ENCODE measurements around the gene KIF26B. TPM values are rescaled to one million over a fixed set of nuclear protein-coding genes. Genes with fewer than 3 reads are reported as not detected.

Gene KIF26B
- total and polyA plus RNA-seq, 2 experiments from 2014 or later, result 2.5 to 8.0 TPM

DNA sequence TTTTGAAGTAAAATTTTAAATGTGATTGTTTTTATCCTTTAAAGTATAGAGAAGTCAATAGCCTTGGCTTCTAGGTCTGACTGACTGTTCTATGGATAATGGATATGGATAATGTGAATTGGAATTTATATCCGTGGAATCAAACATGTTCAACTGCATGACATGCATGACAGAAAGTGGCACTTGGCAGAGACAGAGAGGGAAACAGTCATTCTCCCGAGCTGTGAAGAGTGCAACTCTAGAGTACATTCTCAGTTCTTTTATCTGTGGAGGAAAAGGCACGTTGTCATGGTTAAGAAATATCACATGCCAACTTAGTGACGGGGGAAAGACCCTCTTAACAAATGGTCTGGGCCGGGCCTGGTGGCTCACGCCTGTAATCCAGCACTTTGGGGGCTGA, 67.0 kb downstream of the KIF26B start:
- 56 to 59% methylated on average over 6 of the region's 6 CpGs for WGBS, 2 experiments (ENCODE audit: low coverage in 1 of 2, low lambda C conversion rate in 2 of 2, missing lambda C conversion rate in 2 of 2)
- Histone ChIP-seq H3K9me3 (ENCODE audit: low read depth) (no peaks in the 10 kb centered on the region), H3K27ac (no peak overlapping the region), H3K27me3 (replicated peaks; ENCODE audit: insufficient read depth) (no peaks in the 10 kb centered on the region), H3K9ac (no peak overlapping the region), H3K4me3 (no peak overlapping the region), H3K4me2 (ENCODE audit: unreplicated experiment) (no peak overlapping the region), H3K4me1 (ENCODE audit: insufficient read depth) (peaks cover 2% of the 10 kb centered on the region; the same call in 1 of the 2 replicates), H3F3A (ENCODE audit: insufficient read depth) (no peaks in the 10 kb centered on the region), H3K79me2 (ENCODE audit: insufficient read depth) (no peaks in the 10 kb centered on the region), H2AFZ (no peak overlapping the region), H3K9me2 (ENCODE audit: insufficient read depth) (no peaks in the 10 kb centered on the region), H3K36me3 (ENCODE audit: low read depth) (no peaks in the 10 kb centered on the region), H4K20me1 (ENCODE audit: insufficient read depth) (no peaks in the 10 kb centered on the region)
- no peak for DNase-seq
- TF ChIP-seq EZH2 (IDR thresholded peaks at IDR 0.05; ENCODE audit: insufficient read depth, poor library complexity, severe bottlenecking), result no peak
- TF ChIP-seq EZH2phosphoT487 (IDR thresholded peaks at IDR 0.05; ENCODE audit: insufficient read depth, low read depth), result no peak
- in situ Hi-C loops (cut with MboI), result no loop called here

DNA sequence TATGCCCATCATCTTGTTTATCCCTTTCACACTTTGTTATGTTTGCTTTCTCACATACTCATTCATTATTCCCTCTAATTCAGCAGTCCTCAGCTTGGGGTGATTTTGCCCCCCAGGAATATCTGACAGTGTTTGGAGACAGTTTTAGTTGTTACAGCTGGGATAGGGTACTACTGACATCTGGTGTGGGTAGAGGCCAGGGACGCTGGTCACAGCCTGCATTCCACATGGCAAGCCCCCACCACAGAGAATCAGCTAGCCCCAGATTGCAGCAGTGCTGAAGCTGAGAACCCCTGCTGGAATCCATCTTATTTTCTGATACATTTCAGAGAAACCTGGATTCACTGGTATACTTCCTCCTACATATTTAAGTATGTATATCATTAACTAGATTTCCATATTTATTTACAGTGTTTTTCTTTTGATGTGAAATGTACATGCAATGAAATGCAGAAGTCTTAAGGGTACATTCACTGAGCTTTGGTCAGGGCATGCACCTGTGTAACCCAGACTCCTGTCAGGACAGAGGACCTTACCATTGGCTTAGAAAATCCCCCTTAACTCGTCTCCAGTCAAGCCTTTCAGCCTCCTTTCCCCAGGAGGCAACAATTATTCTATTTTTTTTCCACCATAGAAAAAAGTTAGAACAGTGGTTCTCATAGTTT, 68.3 kb downstream of the KIF26B start:
- Histone ChIP-seq H3K79me2 (ENCODE audit: insufficient read depth) (no peaks in the 10 kb centered on the region), H3K4me1 (ENCODE audit: insufficient read depth) (no peaks in the 10 kb centered on the region), H3K9ac (no peak overlapping the region), H3K27me3 (replicated peaks; ENCODE audit: insufficient read depth) (no peaks in the 10 kb centered on the region), H3K4me3 (no peak overlapping the region), H3K36me3 (ENCODE audit: low read depth) (no peaks in the 10 kb centered on the region), H2AFZ (no peak overlapping the region), H4K20me1 (ENCODE audit: insufficient read depth) (no peaks in the 10 kb centered on the region), H3F3A (ENCODE audit: insufficient read depth) (no peaks in the 10 kb centered on the region), H3K4me2 (ENCODE audit: unreplicated experiment) (no peak overlapping the region), H3K27ac (no peak overlapping the region), H3K9me3 (ENCODE audit: low read depth) (no peaks in the 10 kb centered on the region), H3K9me2 (ENCODE audit: insufficient read depth) (no peaks in the 10 kb centered on the region)
- in situ Hi-C loops (cut with MboI), result no loop called here
- 20 to 22% methylated on average over 2 of the region's 2 CpGs for WGBS, 2 experiments (ENCODE audit: low coverage in 1 of 2, low lambda C conversion rate in 2 of 2, missing lambda C conversion rate in 2 of 2)
- no peak for TF ChIP-seq EZH2 (IDR thresholded peaks at IDR 0.05; ENCODE audit: insufficient read depth, poor library complexity, severe bottlenecking)
- TF ChIP-seq EZH2phosphoT487 (IDR thresholded peaks at IDR 0.05; ENCODE audit: insufficient read depth, low read depth), result no peak
- no peak for DNase-seq

DNA sequence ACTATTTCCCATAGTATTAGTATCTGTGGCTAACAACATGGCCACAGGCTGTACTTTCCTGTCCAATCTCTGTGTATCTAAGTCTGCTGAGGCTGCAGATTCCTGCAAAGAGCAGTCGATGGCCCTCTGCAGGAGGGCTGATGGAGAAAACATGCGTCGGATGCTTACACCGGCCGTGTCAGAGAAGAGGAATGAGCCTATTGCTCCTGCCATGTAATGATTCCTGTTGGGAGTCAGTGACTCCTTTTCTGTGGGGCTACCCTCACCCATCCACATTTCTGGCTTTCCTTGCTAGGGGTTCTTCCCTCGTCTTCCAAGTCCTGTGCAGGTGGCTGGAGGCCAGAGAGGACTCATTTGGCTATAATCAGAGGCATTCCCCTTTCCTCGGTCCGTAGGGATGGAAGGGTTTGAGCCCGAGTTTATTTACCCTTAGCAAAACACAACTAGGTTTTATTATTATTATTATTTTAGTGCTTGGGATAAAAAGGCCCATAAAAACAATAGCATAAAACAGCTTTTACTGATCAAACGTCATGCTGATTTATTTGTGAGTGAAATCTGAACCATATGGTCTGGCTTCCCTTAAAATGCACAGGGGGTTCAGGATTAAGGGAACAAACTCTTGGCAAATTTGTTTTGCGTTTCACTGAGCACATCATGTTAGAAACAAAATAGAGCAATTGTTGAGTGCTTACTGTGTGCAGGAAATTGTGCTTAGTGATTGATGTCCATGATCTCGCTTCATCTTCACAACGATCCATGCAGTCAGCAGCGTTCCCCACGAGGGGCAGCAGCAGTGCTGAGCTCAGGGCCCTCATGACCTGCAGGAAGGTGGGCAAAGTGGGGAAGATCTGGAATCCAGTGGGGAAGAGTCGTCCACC, 70.8 kb downstream of the KIF26B start:
- no peak for TF ChIP-seq EZH2phosphoT487 (IDR thresholded peaks at IDR 0.05; ENCODE audit: insufficient read depth, low read depth)
- TF ChIP-seq EZH2 (IDR thresholded peaks at IDR 0.05; ENCODE audit: insufficient read depth, poor library complexity, severe bottlenecking), result no peak
- peak; percentile 61 for DNase-seq
- Histone ChIP-seq H3K4me1 (ENCODE audit: insufficient read depth) (no peaks in the 10 kb centered on the region), H3K79me2 (ENCODE audit: insufficient read depth) (no peaks in the 10 kb centered on the region), H4K20me1 (ENCODE audit: insufficient read depth) (no peaks in the 10 kb centered on the region), H3K9ac (no peak overlapping the region), H3K4me2 (ENCODE audit: unreplicated experiment) (no peak overlapping the region), H3K4me3 (no peak overlapping the region), H3K27ac (no peak overlapping the region), H3F3A (ENCODE audit: insufficient read depth) (no peaks in the 10 kb centered on the region), H3K9me3 (ENCODE audit: low read depth) (no peaks in the 10 kb centered on the region), H3K9me2 (ENCODE audit: insufficient read depth) (no peaks in the 10 kb centered on the region), H3K36me3 (ENCODE audit: low read depth) (no peaks in the 10 kb centered on the region), H3K27me3 (replicated peaks; ENCODE audit: insufficient read depth) (no peaks in the 10 kb centered on the region), H2AFZ (0 out of 2 replicates have a peak overlapping the region, but pooled peaks have one; percentile 18)
- 36% methylated on average over 16 of the region's 16 CpGs for WGBS, 2 experiments (ENCODE audit: low coverage in 1 of 2, low lambda C conversion rate in 2 of 2, missing lambda C conversion rate in 2 of 2)
- in situ Hi-C loops (cut with MboI), result no loop called here

DNA sequence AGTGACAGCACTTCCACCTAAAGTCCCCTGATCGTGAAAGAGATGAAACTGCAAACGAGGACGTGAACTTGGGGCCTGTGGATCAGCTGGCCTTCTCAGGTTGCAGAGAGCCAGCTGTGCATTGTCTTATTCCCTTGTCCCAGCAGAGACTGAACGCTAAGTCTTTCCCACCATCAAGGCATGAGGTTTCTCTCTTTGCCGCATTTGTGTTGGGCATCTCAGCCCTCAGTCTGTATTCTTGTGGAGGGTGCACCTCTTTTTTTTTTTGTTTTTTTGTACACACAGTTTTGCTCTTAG, 71.4 kb downstream of the KIF26B start:
- no peaks in the 10 kb centered on the region for H3K27me3 ChIP-seq (replicated peaks; ENCODE audit: insufficient read depth)
- no peaks in the 10 kb centered on the region for H3K79me2 ChIP-seq (ENCODE audit: insufficient read depth)
- no peak overlapping the region for H2AFZ ChIP-seq
- WGBS, 2 experiments (ENCODE audit: low coverage in 1 of 2, low lambda C conversion rate in 2 of 2, missing lambda C conversion rate in 2 of 2), result 63 to 65% methylated on average over 5 of the region's 5 CpGs
- no peaks in the 10 kb centered on the region for H3K9me3 ChIP-seq (ENCODE audit: low read depth)
- H4K20me1 ChIP-seq (ENCODE audit: insufficient read depth), result no peaks in the 10 kb centered on the region
- no peaks in the 10 kb centered on the region for H3K36me3 ChIP-seq (ENCODE audit: low read depth)
- DNase-seq, result no peak
- in situ Hi-C loops (cut with MboI), result no loop called here
- TF ChIP-seq EZH2phosphoT487 (IDR thresholded peaks at IDR 0.05; ENCODE audit: insufficient read depth, low read depth), result no peak
- no peak for TF ChIP-seq EZH2 (IDR thresholded peaks at IDR 0.05; ENCODE audit: insufficient read depth, poor library complexity, severe bottlenecking)
- H3K27ac ChIP-seq, result no peak overlapping the region
- H3K4me1 ChIP-seq (ENCODE audit: insufficient read depth), result no peaks in the 10 kb centered on the region
- H3K4me3 ChIP-seq, result no peak overlapping the region
- H3K4me2 ChIP-seq (ENCODE audit: unreplicated experiment), result no peak overlapping the region
- H3F3A ChIP-seq (ENCODE audit: insufficient read depth), result no peaks in the 10 kb centered on the region
- no peak overlapping the region for H3K9ac ChIP-seq
- no peaks in the 10 kb centered on the region for H3K9me2 ChIP-seq (ENCODE audit: insufficient read depth)

Data from GM23248 (cell line).